NOMO-1 treated with dmso at 0.1 percent for 144 hours (cell line): Measurements from ENCODE around the gene PPP1R15B.

Source experiments
- DNase-seq: peaks from one replicate; lab custom pipeline; 2025; ENCODE audit not compliant: unreplicated experiment; lab: John Stamatoyannopoulos, UW

PPP1R15B gene

GRCh38 chr1:204411451-204412204 is at the start of gene PPP1R15B:
Gene PPP1R15B (minus strand): TSS chr1:204411817. CDS start chr1:204411411, 406 bp downstream.
- peak; percentile 98 for DNase-seq

GRCh38 chr1:204460346-204460745 is 48.7 kb upstream of the PPP1R15B start:
- no peak for DNase-seq

GRCh38 chr1:204459706-204460105 is 48.1 kb upstream of the PPP1R15B start:
- DNase-seq, result no peak

- DNase-seq, result no peak
These were observed 46.0 kb upstream of the PPP1R15B start for GRCh38 chr1:204457666-204458065.

GRCh38 chr1:204456826-204457442 is 45.3 kb upstream of the PPP1R15B start:
- DNase-seq, result no peak

GRCh38 chr1:204455831-204456145 is 44.2 kb upstream of the PPP1R15B start:
- no peak for DNase-seq

GRCh38 chr1:204455063-204455830 is 43.6 kb upstream of the PPP1R15B start:
- DNase-seq, result no peak

- no peak for DNase-seq
These were observed 42.9 kb upstream of the PPP1R15B start for GRCh38 chr1:204454476-204454875.

GRCh38 chr1:204453141-204453772 is 41.6 kb upstream of the PPP1R15B start:
- DNase-seq, result no peak

GRCh38 chr1:204451352-204452124 is 39.9 kb upstream of the PPP1R15B start:
- DNase-seq, result no peak

- no peak for DNase-seq
These were observed 39.0 kb upstream of the PPP1R15B start for GRCh38 chr1:204450461-204451257.

GRCh38 chr1:204449678-204450280 is 38.2 kb upstream of the PPP1R15B start:
- no peak for DNase-seq

- DNase-seq, result no peak
These were observed 37.5 kb upstream of the PPP1R15B start for GRCh38 chr1:204448991-204449677.

GRCh38 chr1:204448344-204448964 is 36.8 kb upstream of the PPP1R15B start:
- DNase-seq, result no peak

GRCh38 chr1:204447736-204448135 is 36.1 kb upstream of the PPP1R15B start:
- DNase-seq, result no peak

- no peak for DNase-seq
These were observed 35.6 kb upstream of the PPP1R15B start for GRCh38 chr1:204447190-204447589.

- DNase-seq, result peak; percentile 21
These were observed 34.9 kb upstream of the PPP1R15B start for GRCh38 chr1:204446413-204447111.

GRCh38 chr1:204445860-204446412 is 34.3 kb upstream of the PPP1R15B start:
- DNase-seq, result no peak
